IMR-90 (cell line): ENCODE results near the gene FMN2.

ENCODE experiments used
- CEBPB ChIP-seq: IDR thresholded peaks from 2 replicates; pipeline ENCODE4 v1.6.1; 2012; ENCODE audit warnings: low read depth, low read length, improper control_type of control experiment
- MAZ ChIP-seq: IDR thresholded peaks from 2 replicates; pipeline ENCODE4 v1.6.1; 2012; ENCODE audit warnings: low read depth, mild to moderate bottlenecking, low read length, improper control_type of control experiment, moderate library complexity, borderline replicate concordance

DNA sequence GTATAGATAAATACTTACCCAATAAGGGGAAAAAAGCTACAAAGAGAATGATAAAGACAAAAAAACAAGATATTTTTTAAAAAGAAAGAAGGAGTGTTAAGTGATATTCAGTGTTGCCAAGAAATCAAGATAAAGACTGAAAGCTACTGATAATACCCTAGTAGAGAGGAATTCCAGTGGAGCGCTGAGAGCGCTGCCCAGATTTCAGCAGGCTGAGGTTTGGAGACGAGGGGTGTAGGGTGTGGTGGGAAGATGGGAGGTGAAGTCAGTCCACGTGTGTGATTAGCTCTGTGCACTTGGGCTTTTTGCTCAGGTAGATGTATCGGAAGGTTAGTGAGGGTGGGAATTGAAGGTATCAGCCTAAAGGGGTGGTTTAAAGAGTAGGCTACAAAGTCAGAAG, 47.8 kb downstream of the FMN2 start:
- no peak for TF ChIP-seq CEBPB
- no peak for TF ChIP-seq MAZ
